GM12878 (cell line): Measurements from ENCODE around the gene JPT1. TPM values are rescaled to one million over a fixed set of nuclear protein-coding genes. Genes with fewer than 3 reads are reported as not detected.

Experiments used
- ATAC-seq: fragments of 200-7000 bp; cut with Tn5 transposase; 3 replicates; pipeline ENCODE4 v1.9.1; 2020; ENCODE audit warnings: mild to moderate bottlenecking, moderate library complexity
- BruUV-seq: library from RNA; stranded (reverse); fragments of 400-500 nt; replicated peaks from 2 replicates; lab custom pipeline; 2021; lab: Mats Ljungman, UMichigan
- CTCF ChIA-PET: fragments of 300-600 bp; sonication (Branson Sonifier 250); formaldehyde crosslinking; extraction: SDS; loops from one replicate; lab custom pipeline; 2021; ENCODE audit warnings: inconsistent platforms; lab: Yijun Ruan, JAX
- POLR2A ChIA-PET: fragments of 350-600 bp; formaldehyde crosslinking; extraction: SDS; loops from one replicate; lab custom pipeline; 2021; ENCODE audit warnings: inconsistent platforms; lab: Charles Lee
- RAD21 ChIA-PET: fragments of 300-600 bp; sonication (Branson Sonifier 250); formaldehyde crosslinking; loops from one replicate; lab custom pipeline; 2023; ENCODE audit warnings: antibody characterized with exemption; ENCODE audit not compliant: unreplicated experiment; lab: Charles Lee
- SMC1A ChIA-PET: fragments of 300-600 bp; sonication (Branson Sonifier 250); formaldehyde crosslinking; loops from one replicate; lab custom pipeline; 2023; ENCODE audit not compliant: unreplicated experiment, uncharacterized antibody; lab: Charles Lee
- DNase-seq: peaks from one replicate; pipeline ENCODE4 v3.0.0-alpha.2; 2011; ENCODE audit warnings: low read depth, low spot score
- FAIRE-seq: peaks from 3 replicates; lab custom pipeline; 2011; peaks lifted over from hg19 to GRCh38; lab: Jason Lieb, UNC
- H2AFZ ChIP-seq: 2 replicates; pipeline ENCODE4 v1.6.0; 2011; ENCODE audit warnings: low read depth, low read length, control low read depth; ENCODE audit not compliant: control insufficient read depth
- H3K27ac ChIP-seq: 2 replicates; pipeline ENCODE4 v1.5.1; 2011; ENCODE audit warnings: control low read depth; ENCODE audit not compliant: control insufficient read depth, insufficient read depth
- H3K27me3 ChIP-seq, 2 experiments: replicated peaks in 1 of 2; 2 replicates each; pipeline versions ENCODE4 v1.6.0 to v1.6.1; 2011; ENCODE audit warnings: low read length in 1 of 2; ENCODE audit not compliant: control insufficient read depth in 2 of 2, insufficient read depth in 2 of 2
- H3K36me3 ChIP-seq, 2 experiments: 2 replicates each; pipeline ENCODE4 v1.5.1; 2011; ENCODE audit warnings: low read length in 1 of 2; ENCODE audit not compliant: control insufficient read depth in 2 of 2, insufficient read depth in 2 of 2
- H3K4me1 ChIP-seq: 2 replicates; pipeline ENCODE4 v1.6.1; 2011; ENCODE audit warnings: mild to moderate bottlenecking, low read length, moderate library complexity, mixed read lengths; ENCODE audit not compliant: control insufficient read depth, insufficient read depth
- H3K4me2 ChIP-seq: 2 replicates; pipeline ENCODE4 v1.6.0; 2011; ENCODE audit warnings: control low read depth; ENCODE audit not compliant: control insufficient read depth, insufficient read depth
- H3K4me3 ChIP-seq: fragments of 200-600 bp; sonication (generic); 2 replicates; pipeline ENCODE4 v1.5.1; 2016
- H3K79me2 ChIP-seq: 2 replicates; pipeline ENCODE4 v1.6.0; 2011; ENCODE audit warnings: low read length; ENCODE audit not compliant: control insufficient read depth, insufficient read depth
- H3K9ac ChIP-seq: 2 replicates; pipeline ENCODE4 v1.8.0; 2011; ENCODE audit warnings: low read length, control low read depth, mixed read lengths; ENCODE audit not compliant: control insufficient read depth, insufficient read depth
- H3K9me3 ChIP-seq: replicated peaks from 3 replicates; pipeline ENCODE4 v1.5.1; 2011; ENCODE audit warnings: mild to moderate bottlenecking, low read length; ENCODE audit not compliant: control insufficient read depth, insufficient read depth
- H4K20me1 ChIP-seq: 2 replicates; pipeline ENCODE4 v1.6.0; 2011; ENCODE audit not compliant: control insufficient read depth, insufficient read depth
- BACH1 ChIP-seq: fragments of 450-650 bp; IDR thresholded peaks from 2 replicates; pipeline ENCODE4 v1.6.1; 2017; ENCODE audit warnings: mild to moderate bottlenecking, borderline replicate concordance
- BCL11A ChIP-seq: IDR thresholded peaks from 2 replicates; pipeline ENCODE4 v1.6.1; 2011; ENCODE audit warnings: low read depth, low read length
- CBX3 ChIP-seq: fragments of 200-600 bp; sonication (generic); IDR thresholded peaks from 2 replicates; pipeline ENCODE4 v1.6.1; 2016; ENCODE audit warnings: low read depth, borderline replicate concordance
- DPF2 ChIP-seq: fragments of 450-650 bp; IDR thresholded peaks from 2 replicates; pipeline ENCODE4 v1.6.1; 2017; ENCODE audit warnings: mild to moderate bottlenecking
- FOS ChIP-seq: IDR thresholded peaks from 3 replicates; pipeline ENCODE4 v1.6.1; 2011; ENCODE audit warnings: borderline replicate concordance; ENCODE audit not compliant: insufficient read length; ENCODE audit errors: extremely low read depth
- FOXK2 ChIP-seq: fragments of 450-650 bp; IDR thresholded peaks from 2 replicates; pipeline ENCODE4 v1.6.1; 2017; ENCODE audit warnings: mild to moderate bottlenecking, moderate library complexity
- HDGF ChIP-seq: fragments of 450-650 bp; IDR thresholded peaks from 2 replicates; pipeline ENCODE4 v1.6.1; 2016; ENCODE audit warnings: antibody characterized with exemption
- IKZF1 ChIP-seq: fragments of 450-650 bp; conservative IDR thresholded peaks from 2 replicates; pipeline ENCODE4 v1.6.1; 2017; ENCODE audit warnings: antibody characterized with exemption, mild to moderate bottlenecking
- JUND ChIP-seq: IDR thresholded peaks from 2 replicates; pipeline ENCODE4 v1.6.1; 2012; ENCODE audit warnings: low read depth, mild to moderate bottlenecking, low read length, improper control_type of control experiment, moderate library complexity
- RELA ChIP-seq: fragments of 450-650 bp; IDR thresholded peaks from 2 replicates; pipeline ENCODE4 v1.8.0; 2014; ENCODE audit warnings: borderline replicate concordance; ENCODE audit not compliant: partially characterized antibody
- RFX5 ChIP-seq: IDR thresholded peaks from 2 replicates; pipeline ENCODE4 v1.6.1; 2011; ENCODE audit warnings: low read depth, low read length, improper control_type of control experiment
- SUZ12 ChIP-seq: fragments of 200-600 bp; sonication (generic); IDR thresholded peaks from one replicate; pipeline ENCODE4 v1.6.1; 2018; ENCODE audit warnings: antibody characterized with exemption, mild to moderate bottlenecking; ENCODE audit not compliant: unreplicated experiment
- WRNIP1 ChIP-seq: IDR thresholded peaks from 2 replicates; pipeline ENCODE4 v1.6.1; 2011; ENCODE audit warnings: low read depth, low read length, improper control_type of control experiment, borderline replicate concordance
- ZNF24 ChIP-seq: fragments of 450-650 bp; IDR thresholded peaks from 2 replicates; pipeline ENCODE4 v1.6.1; 2017; ENCODE audit warnings: antibody characterized with exemption, mild to moderate bottlenecking
- WGBS: methylation state at CpG from one replicate; pipeline ENCODE4 v1.1.6; 2016; ENCODE audit warnings: low lambda C conversion rate; ENCODE audit not compliant: insufficient replicate concordance, insufficient coverage; ENCODE audit errors: missing lambda C conversion rate; 5-methylcytosine and 5-hydroxymethylcytosine counted together
- in situ Hi-C: fragments of 300-500 bp; cut with MboI; formaldehyde crosslinking; loops from 9 replicates; pipeline ENCODE4 v1.14.3; 2018; ENCODE audit warnings: mixed read lengths
- intact Hi-C: fragments of 100-400 bp; cut with micrococcal nuclease; formaldehyde crosslinking; loops from one replicate; pipeline ENCODE4 v1.14.2; 2022; ENCODE audit not compliant: unreplicated experiment
- polyA plus RNA-seq, 11 experiments: library from polyadenylated mRNA; depleted of rRNA in 4 of 11; unstranded in 6 of 11; stranded (reverse) in 5 of 11; fragments of >200 nt; fragmentation: Nextera tagmentation in 4 of 11; fragmentation: Illumina TruSeq in 1 of 11; extraction: Ambion mirVana in 4 of 11; extraction: Trizol in 1 of 11; gene quantifications; 1 replicate in 1 of 11; 2 replicates in 10 of 11; pipeline versions ENCODE4 v1.2.1 to v1.2.3, GENCODE V29; 2011 to 2016; ENCODE audit warnings: inconsistent platforms in 2 of 11, missing spikeins in 2 of 11, low read depth in 1 of 11
- total RNA-seq, 4 experiments: library from RNA; depleted of rRNA in 3 of 4; stranded (reverse); fragments of >200 nt in 3 of 4; fragmentation: Illumina TruSeq in 1 of 4; extraction: Trizol in 1 of 4; gene quantifications; 2 replicates each; pipeline versions ENCODE4 v1.2.1 to v1.2.3, GENCODE V29; 2013 to 2021
- TF ChIP-seq, protein P1 (sequence below): IDR thresholded peaks from 2 replicates; pipeline ENCODE4 v1.6.1; 2012; ENCODE audit warnings: low read depth, low read length, improper control_type of control experiment
- TF ChIP-seq, protein P2 (sequence below): fragments of 450-650 bp; IDR thresholded peaks from 2 replicates; pipeline ENCODE4 v1.6.1; 2018; ENCODE audit warnings: mild to moderate bottlenecking, low read depth, moderate library complexity; ENCODE audit not compliant: partially characterized antibody
- TF ChIP-seq, protein P3 (sequence below), 3 experiments: IDR thresholded peaks in 2 of 3; conservative IDR thresholded peaks in 1 of 3; 2 replicates each; pipeline ENCODE4 v1.5.1; 2011; ENCODE audit warnings: low read depth in 3 of 3, low read length in 3 of 3, mild to moderate bottlenecking in 3 of 3, control low read depth in 2 of 3, moderate library complexity in 2 of 3, inconsistent platforms in 1 of 3, mixed read lengths in 1 of 3; ENCODE audit not compliant: control insufficient read depth in 2 of 3, insufficient read depth in 1 of 3; ENCODE audit errors: extremely low read depth in 1 of 3
- TF ChIP-seq, protein P4 (sequence below): fragments of 450-650 bp; formaldehyde crosslinking; IDR thresholded peaks from 2 replicates; pipeline ENCODE4 v1.5.0; 2022; ENCODE audit warnings: mild to moderate bottlenecking, missing genetic modification characterization

The JPT1 gene
- total and polyA plus RNA-seq, 10 of the 15 experiments (the other 5 are each of a cell fraction or from before 2014, with no cell fraction given), result 79.7 to 651 (median 323) TPM

DNA sequence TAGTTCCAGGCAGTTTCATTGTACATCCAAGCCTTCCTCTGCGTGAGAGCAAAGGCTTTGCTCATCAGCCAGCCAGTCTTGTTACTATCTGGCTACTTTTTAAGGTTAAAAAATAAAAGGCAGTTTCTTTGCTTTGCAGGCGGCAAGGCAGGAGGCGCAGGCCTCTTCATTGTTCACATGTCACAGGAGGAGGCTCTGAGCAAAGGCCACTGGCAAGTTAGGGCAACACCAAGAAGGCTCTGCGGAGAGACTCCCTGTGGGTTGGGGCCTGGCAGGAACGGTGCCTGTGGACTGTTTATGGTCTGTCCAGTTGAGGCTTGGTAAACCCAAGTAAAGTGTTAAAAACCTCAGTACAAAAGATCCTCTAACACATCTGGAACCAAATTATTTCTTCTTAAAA, 18.9 kb downstream of the JPT1 start:
- POLR2A ChIA-PET, result no interaction called here
- BruUV-seq, result no TSS peak
- TF ChIP-seq RFX5 (no peak), ZNF24 (no peak), DPF2 (no peak), FOXK2 (no peak), JUND (no peak), RELA (no peak), BACH1 (no peak), SUZ12 (no peak), CBX3 (no peak), WRNIP1 (no peak), IKZF1 (no peak), FOS (no peak), BCL11A (no peak), HDGF (no peak)
- TF ChIP-seq, protein P1, sequence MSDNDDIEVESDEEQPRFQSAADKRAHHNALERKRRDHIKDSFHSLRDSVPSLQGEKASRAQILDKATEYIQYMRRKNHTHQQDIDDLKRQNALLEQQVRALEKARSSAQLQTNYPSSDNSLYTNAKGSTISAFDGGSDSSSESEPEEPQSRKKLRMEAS, result no peak
- TF ChIP-seq, protein P2, sequence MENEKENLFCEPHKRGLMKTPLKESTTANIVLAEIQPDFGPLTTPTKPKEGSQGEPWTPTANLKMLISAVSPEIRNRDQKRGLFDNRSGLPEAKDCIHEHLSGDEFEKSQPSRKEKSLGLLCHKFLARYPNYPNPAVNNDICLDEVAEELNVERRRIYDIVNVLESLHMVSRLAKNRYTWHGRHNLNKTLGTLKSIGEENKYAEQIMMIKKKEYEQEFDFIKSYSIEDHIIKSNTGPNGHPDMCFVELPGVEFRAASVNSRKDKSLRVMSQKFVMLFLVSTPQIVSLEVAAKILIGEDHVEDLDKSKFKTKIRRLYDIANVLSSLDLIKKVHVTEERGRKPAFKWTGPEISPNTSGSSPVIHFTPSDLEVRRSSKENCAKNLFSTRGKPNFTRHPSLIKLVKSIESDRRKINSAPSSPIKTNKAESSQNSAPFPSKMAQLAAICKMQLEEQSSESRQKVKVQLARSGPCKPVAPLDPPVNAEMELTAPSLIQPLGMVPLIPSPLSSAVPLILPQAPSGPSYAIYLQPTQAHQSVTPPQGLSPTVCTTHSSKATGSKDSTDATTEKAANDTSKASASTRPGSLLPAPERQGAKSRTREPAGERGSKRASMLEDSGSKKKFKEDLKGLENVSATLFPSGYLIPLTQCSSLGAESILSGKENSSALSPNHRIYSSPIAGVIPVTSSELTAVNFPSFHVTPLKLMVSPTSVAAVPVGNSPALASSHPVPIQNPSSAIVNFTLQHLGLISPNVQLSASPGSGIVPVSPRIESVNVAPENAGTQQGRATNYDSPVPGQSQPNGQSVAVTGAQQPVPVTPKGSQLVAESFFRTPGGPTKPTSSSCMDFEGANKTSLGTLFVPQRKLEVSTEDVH, result no peak
- TF ChIP-seq, protein P3, sequence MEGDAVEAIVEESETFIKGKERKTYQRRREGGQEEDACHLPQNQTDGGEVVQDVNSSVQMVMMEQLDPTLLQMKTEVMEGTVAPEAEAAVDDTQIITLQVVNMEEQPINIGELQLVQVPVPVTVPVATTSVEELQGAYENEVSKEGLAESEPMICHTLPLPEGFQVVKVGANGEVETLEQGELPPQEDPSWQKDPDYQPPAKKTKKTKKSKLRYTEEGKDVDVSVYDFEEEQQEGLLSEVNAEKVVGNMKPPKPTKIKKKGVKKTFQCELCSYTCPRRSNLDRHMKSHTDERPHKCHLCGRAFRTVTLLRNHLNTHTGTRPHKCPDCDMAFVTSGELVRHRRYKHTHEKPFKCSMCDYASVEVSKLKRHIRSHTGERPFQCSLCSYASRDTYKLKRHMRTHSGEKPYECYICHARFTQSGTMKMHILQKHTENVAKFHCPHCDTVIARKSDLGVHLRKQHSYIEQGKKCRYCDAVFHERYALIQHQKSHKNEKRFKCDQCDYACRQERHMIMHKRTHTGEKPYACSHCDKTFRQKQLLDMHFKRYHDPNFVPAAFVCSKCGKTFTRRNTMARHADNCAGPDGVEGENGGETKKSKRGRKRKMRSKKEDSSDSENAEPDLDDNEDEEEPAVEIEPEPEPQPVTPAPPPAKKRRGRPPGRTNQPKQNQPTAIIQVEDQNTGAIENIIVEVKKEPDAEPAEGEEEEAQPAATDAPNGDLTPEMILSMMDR (IDR thresholded peaks at IDR 0.05 in 2 of 3, conservative IDR thresholded peaks at IDR 0.05 in 1 of 3; ENCODE audit: control insufficient read depth in 2 of 3, extremely low read depth in 1 of 3, insufficient read depth in 1 of 3, low read depth in 3 of 3, low read length in 3 of 3), result no peak
- TF ChIP-seq, protein P4, sequence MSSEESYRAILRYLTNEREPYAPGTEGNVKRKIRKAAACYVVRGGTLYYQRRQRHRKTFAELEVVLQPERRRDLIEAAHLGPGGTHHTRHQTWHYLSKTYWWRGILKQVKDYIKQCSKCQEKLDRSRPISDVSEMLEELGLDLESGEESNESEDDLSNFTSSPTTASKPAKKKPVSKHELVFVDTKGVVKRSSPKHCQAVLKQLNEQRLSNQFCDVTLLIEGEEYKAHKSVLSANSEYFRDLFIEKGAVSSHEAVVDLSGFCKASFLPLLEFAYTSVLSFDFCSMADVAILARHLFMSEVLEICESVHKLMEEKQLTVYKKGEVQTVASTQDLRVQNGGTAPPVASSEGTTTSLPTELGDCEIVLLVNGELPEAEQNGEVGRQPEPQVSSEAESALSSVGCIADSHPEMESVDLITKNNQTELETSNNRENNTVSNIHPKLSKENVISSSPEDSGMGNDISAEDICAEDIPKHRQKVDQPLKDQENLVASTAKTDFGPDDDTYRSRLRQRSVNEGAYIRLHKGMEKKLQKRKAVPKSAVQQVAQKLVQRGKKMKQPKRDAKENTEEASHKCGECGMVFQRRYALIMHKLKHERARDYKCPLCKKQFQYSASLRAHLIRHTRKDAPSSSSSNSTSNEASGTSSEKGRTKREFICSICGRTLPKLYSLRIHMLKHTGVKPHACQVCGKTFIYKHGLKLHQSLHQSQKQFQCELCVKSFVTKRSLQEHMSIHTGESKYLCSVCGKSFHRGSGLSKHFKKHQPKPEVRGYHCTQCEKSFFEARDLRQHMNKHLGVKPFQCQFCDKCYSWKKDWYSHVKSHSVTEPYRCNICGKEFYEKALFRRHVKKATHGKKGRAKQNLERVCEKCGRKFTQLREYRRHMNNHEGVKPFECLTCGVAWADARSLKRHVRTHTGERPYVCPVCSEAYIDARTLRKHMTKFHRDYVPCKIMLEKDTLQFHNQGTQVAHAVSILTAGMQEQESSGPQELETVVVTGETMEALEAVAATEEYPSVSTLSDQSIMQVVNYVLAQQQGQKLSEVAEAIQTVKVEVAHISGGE (CRISPR knock-in tag), result no peak

More for the DNA sequence above, 18.9 kb downstream of the JPT1 start:
- DNase-seq (no peak), ATAC-seq (no peak), FAIRE-seq (no peak)
- WGBS, result 93% methylated on average over 5 of the region's 5 CpGs
- H3K4me2 ChIP-seq, result no peak overlapping the region
- H3K9ac ChIP-seq, result no peak overlapping the region
- peaks cover 18% of the 10 kb centered on the region for H3K79me2 ChIP-seq
- no peak overlapping the region for H3K27ac ChIP-seq
- H4K20me1 ChIP-seq, result no peaks in the 10 kb centered on the region
- H3K4me3 ChIP-seq, result no peak overlapping the region
- ChIA-PET RAD21 (no interaction called here), CTCF (interaction anchor here (9.3 kb wide), 1 partner anchor 21 kb away, joined by 167 read pairs; no protein-coding TSS in a partner anchor), SMC1A (interaction anchor here (1.3 kb wide), 1 partner anchor 12 kb away, joined by 3 read pairs; no protein-coding TSS in a partner anchor)
- intact Hi-C loops (no loop called here), in situ Hi-C loops (no loop called here)
- no peaks in the 10 kb centered on the region for H3K27me3 ChIP-seq
- peaks cover 8% of the 10 kb centered on the region for H3K4me1 ChIP-seq
- H2AFZ ChIP-seq, result no peak overlapping the region
- peaks cover 2 to 10% of the 10 kb centered on the region in 2 experiments; a peak in 3 of 4 replicates for H3K36me3 ChIP-seq
- no peaks in the 10 kb centered on the region for H3K9me3 ChIP-seq
